Mucosa of stomach (tissue), 1 donor: ENCODE measurements around the gene PPAN.
A peak's percentile ranks its signal among the peaks of the same experiment; 100 is the strongest.

Source experiments
- H3K27me3 ChIP-seq: one replicate; pipeline ENCODE4 v1.7.0; 2013; ENCODE audit warnings: mild to moderate bottlenecking, low read length; ENCODE audit not compliant: control insufficient read depth, insufficient read depth
- H3K36me3 ChIP-seq: one replicate; pipeline ENCODE4 v1.7.0; 2013; ENCODE audit warnings: low read length; ENCODE audit not compliant: control insufficient read depth, insufficient read depth
- H3K4me1 ChIP-seq: one replicate; pipeline ENCODE4 v1.7.0; 2013; ENCODE audit warnings: mild to moderate bottlenecking, low read length; ENCODE audit not compliant: control insufficient read depth, insufficient read depth
- H3K4me3 ChIP-seq: one replicate; pipeline ENCODE4 v1.7.0; 2013; ENCODE audit warnings: low read length
- H3K9ac ChIP-seq: one replicate; pipeline ENCODE4 v1.7.0; 2013; ENCODE audit warnings: mild to moderate bottlenecking, low read length, moderate library complexity
- H3K9me3 ChIP-seq: one replicate; pipeline ENCODE4 v1.7.0; 2013; ENCODE audit warnings: mild to moderate bottlenecking, low read length, moderate library complexity; ENCODE audit not compliant: control insufficient read depth
- donor health status: Pancreatic carcinoma.

Gene PPAN, protein sequence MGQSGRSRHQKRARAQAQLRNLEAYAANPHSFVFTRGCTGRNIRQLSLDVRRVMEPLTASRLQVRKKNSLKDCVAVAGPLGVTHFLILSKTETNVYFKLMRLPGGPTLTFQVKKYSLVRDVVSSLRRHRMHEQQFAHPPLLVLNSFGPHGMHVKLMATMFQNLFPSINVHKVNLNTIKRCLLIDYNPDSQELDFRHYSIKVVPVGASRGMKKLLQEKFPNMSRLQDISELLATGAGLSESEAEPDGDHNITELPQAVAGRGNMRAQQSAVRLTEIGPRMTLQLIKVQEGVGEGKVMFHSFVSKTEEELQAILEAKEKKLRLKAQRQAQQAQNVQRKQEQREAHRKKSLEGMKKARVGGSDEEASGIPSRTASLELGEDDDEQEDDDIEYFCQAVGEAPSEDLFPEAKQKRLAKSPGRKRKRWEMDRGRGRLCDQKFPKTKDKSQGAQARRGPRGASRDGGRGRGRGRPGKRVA

DNA sequence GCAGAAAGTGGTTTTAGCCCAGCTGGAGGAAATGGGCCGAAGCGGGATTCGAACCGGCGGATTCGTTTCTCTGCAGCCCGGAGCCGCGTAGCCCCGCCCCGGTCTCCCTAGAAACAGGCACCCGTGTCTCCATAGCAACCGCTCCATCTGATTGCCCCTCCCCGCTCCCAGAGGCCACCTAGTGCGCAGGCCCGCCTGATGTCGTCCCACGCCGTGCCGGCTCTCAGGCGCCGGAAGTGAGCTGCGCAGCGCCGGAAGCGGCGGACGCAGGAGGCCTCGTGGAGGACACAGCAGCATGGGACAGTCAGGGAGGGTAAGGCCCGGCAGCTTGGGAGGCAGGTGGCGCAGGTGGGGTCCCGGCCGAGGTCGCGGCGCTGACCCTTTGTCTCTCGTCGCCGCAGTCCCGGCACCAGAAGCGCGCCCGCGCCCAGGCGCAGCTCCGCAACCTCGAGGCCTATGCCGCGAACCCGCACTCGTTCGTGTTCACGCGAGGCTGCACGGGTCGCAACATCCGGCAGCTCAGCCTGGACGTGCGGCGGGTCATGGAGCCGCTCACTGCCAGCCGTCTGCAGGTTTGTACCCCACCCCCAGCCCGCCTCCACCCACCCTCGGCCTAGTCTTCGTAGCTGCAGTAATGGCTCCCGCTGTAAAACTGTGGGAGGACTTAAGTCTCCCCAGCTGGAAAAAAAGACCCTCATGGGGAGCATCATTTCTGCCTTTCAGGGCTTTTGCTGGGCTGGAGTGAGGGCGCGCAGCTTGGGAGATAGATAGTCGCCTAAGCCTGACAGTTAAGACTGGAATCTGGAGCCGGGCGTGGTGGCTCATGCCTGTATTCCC, at the start of gene PPAN:
TSS of gene PPAN (plus strand) at position 263 of the 837 bp plus-strand sequence. CDS start at position 296, 33 bp downstream.
- H3K4me1 ChIP-seq: peaks cover 13% of the 10 kb centered on the region
- peak within 1 kb of the TSS; percentile 19 for H3K4me3 ChIP-seq
- H3K9ac ChIP-seq: peak within 1 kb of the TSS; percentile 57
- no peaks in the 10 kb centered on the region for H3K27me3 ChIP-seq
- H3K9me3 ChIP-seq: no peaks in the 10 kb centered on the region
- H3K36me3 ChIP-seq: peaks cover 15% of the 10 kb centered on the region

DNA sequence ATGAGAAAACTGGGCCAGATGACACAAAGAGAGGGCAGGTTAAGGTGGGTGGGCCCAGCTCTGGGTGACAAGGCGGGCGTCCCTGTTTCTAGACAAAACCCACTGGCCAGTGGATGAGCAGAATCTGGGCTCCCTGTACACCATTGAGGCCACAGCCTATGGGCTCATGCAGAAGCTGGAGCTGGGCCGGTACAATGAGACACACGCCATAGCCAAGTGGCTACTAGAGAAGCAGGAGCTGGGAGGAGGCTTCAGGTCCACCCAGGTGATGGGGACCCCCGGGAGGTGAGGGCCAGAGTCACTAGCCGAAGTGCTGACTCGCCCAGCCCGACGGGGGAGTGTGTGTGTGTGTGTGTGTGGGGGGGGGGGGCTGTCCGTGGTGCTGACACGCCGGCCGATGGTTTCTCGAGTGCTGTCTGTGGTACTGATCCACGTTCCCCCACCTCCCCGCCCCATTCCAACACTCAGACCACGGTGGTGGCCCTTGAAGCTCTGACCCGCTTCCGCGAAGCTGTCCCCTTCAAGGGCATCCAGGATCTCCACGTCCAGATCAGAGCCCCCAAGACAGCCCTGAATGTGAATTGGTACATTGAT, 44.3 kb upstream of the PPAN start:
- no peaks in the 10 kb centered on the region for H3K27me3 ChIP-seq

DNA sequence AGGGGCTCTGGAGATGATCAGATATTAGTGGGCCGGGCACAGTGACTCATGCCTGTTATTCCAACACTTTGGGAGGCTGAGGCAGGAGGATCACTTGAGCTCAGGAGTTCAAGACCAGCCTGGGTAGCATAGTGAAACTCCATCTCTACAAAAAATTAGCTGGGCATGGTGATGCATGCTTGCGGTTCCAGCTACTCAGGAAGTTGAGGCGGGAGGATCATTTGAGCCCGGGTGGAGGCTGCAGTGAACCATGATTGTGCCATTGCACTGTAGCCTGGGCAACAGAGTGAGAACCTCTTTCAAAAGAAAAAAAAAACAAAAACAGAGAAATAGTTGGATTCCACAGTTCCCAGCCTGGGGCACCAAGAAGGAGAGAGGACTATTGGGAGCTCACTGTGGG, 38.0 kb upstream of the PPAN start:
- H3K27me3 ChIP-seq: no peaks in the 10 kb centered on the region
- H3K36me3 ChIP-seq: no peaks in the 10 kb centered on the region
- H3K9me3 ChIP-seq: no peaks in the 10 kb centered on the region
- H3K4me1 ChIP-seq: no peaks in the 10 kb centered on the region
- H3K9ac ChIP-seq: no peak overlapping the region
- no peak overlapping the region for H3K4me3 ChIP-seq

More for the DNA sequence above, 44.3 kb upstream of the PPAN start:
- Histone ChIP-seq H3K36me3 (no peaks in the 10 kb centered on the region), H3K4me1 (no peaks in the 10 kb centered on the region), H3K9ac (no peak overlapping the region), H3K4me3 (no peak overlapping the region), H3K9me3 (no peaks in the 10 kb centered on the region)

DNA sequence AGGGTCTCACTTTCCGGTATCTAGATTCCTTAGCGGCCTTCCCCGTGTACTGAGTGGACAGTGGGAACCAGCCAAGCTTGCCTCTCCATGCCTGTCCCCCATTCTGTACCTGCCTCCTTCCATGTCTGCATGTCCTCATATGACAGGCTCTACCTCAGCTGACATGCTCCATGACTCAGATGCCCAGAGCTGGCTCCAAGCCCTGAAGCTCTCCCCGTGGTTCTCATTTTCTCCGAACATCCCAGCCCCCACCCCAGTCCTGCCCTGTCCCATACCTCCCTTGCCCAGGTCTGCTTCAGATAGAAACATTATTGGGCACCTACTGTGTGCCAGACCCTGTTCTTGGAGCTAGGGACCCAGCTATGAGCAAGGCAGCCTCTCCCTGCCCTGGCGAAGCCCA, 37.1 kb upstream of the PPAN start:
- H3K9me3 ChIP-seq: no peaks in the 10 kb centered on the region
- H3K9ac ChIP-seq: no peak overlapping the region
- H3K27me3 ChIP-seq: no peaks in the 10 kb centered on the region
- no peaks in the 10 kb centered on the region for H3K36me3 ChIP-seq
- H3K4me3 ChIP-seq: no peak overlapping the region
- no peaks in the 10 kb centered on the region for H3K4me1 ChIP-seq

DNA sequence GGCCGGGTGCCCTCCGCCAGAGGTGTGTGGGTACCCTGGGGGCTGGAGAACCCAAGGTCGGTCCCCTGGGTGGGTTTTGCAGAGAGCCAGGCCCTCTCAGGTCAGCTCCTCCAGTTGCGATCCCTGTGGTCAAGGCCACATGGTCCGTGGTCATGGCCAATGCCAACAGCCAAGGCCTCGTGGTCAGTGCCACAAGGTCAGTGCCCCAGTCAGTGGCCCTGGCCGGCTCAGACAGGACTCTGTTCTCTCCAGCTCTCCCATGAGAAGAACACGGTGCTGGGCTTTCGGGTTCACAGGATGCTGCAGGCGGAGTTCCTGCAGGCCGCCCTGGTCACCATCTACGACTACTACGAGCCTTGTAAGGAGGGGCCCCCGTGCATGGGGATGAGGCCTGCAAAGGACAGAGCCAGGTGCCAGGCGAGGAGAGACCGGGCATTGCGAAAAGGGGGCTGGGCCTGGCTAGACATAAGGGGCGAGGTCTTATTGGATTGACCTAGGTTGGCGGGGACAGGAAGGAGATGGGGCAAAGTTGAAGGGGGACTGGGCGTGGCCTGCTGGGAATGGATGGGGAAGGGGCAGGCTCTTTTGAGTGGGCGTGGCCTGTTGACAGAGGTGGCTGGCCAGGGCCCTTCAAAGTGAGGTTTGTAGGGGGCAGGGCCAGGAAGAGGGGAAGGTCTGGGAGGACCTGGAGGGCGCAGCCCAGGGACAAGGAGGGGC, 35.3 kb upstream of the PPAN start:
- Histone ChIP-seq H3K9ac (no peak overlapping the region), H3K27me3 (no peaks in the 10 kb centered on the region), H3K4me3 (no peak overlapping the region), H3K4me1 (no peaks in the 10 kb centered on the region), H3K9me3 (no peaks in the 10 kb centered on the region), H3K36me3 (no peaks in the 10 kb centered on the region)

DNA sequence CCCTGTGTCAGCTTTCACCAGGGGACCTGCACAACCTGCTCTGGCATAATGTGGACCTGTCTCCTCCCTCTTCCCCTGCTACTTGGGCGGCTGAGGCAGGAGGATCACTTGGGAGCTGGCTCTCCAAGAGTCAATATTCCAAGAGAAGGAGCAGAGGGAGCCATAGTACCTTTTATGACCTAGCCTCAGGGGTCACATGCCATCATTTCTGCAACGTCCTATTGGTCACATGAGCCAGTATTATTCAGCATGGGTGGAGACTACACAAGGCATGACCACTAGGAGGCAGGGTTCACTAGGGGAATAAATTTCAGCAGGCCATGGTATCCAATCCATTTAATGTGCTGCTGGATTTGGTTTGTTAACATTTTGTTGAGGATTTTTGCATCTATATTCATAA, 32.0 kb upstream of the PPAN start:
- no peak overlapping the region for H3K9ac ChIP-seq
- no peaks in the 10 kb centered on the region for H3K4me1 ChIP-seq
- H3K36me3 ChIP-seq: no peaks in the 10 kb centered on the region
- no peaks in the 10 kb centered on the region for H3K27me3 ChIP-seq
- no peaks in the 10 kb centered on the region for H3K9me3 ChIP-seq
- H3K4me3 ChIP-seq: no peak overlapping the region

DNA sequence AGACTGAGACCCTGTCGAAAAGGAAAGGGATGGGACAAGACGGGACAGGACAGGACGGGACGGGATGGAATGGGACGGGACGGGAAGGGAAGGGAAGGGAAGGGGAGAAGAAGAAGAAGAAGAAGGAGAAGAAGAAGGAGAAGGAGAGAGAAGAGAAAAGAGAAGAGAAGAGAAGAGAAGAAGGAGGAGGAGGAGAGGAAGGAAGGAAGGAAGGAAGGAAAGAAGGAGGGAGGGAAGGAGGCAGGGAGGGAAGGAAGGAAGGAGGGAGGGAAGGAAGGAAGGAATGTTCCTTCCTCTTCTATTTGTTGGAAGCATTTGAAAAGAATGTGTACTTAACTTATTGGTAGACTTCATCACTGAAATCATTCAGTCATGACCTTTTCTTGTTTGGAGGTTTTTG, 29.6 kb upstream of the PPAN start:
- no peaks in the 10 kb centered on the region for H3K27me3 ChIP-seq
- H3K4me1 ChIP-seq: no peaks in the 10 kb centered on the region
- no peaks in the 10 kb centered on the region for H3K9me3 ChIP-seq
- no peak overlapping the region for H3K9ac ChIP-seq
- H3K36me3 ChIP-seq: no peaks in the 10 kb centered on the region
- no peak overlapping the region for H3K4me3 ChIP-seq

DNA sequence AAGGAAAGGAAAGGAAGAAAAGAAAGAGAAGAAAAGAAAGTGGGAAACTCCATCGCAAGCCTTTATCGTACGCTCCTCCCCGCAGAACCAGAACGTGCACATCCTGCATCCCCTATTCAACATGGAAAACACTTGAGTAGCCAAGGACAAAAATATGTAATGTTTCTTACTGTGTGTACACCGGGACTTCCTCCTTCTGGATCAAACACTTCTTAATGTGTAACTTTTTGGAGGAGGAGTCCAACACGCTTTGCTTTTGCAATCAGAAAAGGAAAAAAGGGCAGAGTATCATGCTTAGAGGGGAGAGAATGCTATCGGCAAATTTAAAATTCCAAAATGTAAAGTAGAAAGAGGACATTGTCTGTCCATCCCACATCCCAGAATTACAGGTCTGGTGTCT, 27.8 kb upstream of the PPAN start:
- Histone ChIP-seq H3K36me3 (no peaks in the 10 kb centered on the region), H3K9me3 (no peaks in the 10 kb centered on the region), H3K4me1 (no peaks in the 10 kb centered on the region), H3K27me3 (no peaks in the 10 kb centered on the region), H3K4me3 (no peak overlapping the region), H3K9ac (no peak overlapping the region)

DNA sequence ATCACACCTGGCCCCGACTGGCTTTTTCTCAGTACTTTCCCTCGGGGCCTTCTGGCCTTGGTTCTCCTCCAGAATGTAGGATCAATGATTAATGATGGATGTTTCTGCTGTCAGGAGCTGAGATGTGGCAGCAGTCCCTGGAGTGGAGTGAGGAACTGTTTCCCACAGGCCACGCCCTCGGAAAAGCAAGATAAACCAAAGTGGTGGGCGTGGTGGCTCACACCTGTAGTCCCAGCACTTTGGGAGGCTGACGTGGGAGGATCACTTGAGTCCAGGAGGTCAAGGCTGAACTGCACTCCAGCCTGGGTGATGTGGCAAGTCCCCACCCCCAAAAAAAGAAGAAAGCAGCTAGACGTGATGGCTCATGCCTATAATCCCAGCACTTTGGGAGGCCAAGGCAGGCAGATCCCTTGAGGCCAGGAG, 27.1 kb upstream of the PPAN start:
- no peaks in the 10 kb centered on the region for H3K27me3 ChIP-seq
- H3K4me3 ChIP-seq: no peak overlapping the region
- no peaks in the 10 kb centered on the region for H3K9me3 ChIP-seq
- H3K36me3 ChIP-seq: no peaks in the 10 kb centered on the region
- H3K4me1 ChIP-seq: no peaks in the 10 kb centered on the region
- no peak overlapping the region for H3K9ac ChIP-seq

DNA sequence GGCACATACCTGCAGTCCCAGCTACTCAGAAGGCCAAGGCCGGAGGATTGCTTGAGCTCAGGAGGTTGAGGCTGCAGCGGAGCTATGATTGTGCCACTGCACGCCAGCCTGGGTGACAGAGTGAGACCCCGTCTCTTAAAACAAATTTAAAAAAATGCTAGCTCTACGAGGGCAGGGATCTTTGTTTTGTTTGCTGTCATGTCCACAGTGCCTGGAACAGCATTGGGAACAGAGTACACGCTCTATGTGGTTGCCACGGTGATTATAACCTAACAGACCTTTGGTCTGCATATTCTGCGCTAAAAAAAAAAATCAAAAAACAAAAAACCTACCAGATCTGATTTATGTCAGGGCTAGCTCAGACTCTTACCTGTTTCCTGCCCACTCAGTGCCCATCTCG, 22.3 kb upstream of the PPAN start:
- H3K27me3 ChIP-seq: no peaks in the 10 kb centered on the region
- no peak overlapping the region for H3K9ac ChIP-seq
- H3K4me1 ChIP-seq: peaks cover 5% of the 10 kb centered on the region
- H3K9me3 ChIP-seq: no peaks in the 10 kb centered on the region
- H3K36me3 ChIP-seq: no peaks in the 10 kb centered on the region
- H3K4me3 ChIP-seq: no peak overlapping the region

DNA sequence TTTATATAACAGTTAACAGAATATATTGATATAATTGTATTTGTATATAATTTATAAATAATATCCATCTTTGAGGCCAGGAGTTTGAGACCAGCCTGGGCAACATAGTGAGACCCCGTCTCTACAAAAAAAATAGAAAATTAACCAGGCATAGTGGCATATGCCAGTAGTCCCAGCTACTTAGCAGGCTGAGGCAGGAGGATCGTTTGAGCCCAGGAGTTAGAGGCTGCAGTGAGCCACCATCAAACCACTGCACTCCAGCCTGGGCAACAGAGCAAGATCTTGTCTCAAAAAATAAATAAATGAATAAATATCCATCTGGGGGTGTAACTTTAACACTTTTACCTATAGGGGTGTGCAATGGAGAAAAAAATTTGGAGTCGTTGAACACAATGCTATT, 21.4 kb upstream of the PPAN start:
- H3K27me3 ChIP-seq: no peaks in the 10 kb centered on the region
- H3K36me3 ChIP-seq: no peaks in the 10 kb centered on the region
- H3K9me3 ChIP-seq: no peaks in the 10 kb centered on the region

More for the DNA sequence above, 21.4 kb upstream of the PPAN start:
- no peak overlapping the region for H3K4me3 ChIP-seq
- no peak overlapping the region for H3K9ac ChIP-seq
- H3K4me1 ChIP-seq: peaks cover 5% of the 10 kb centered on the region
